Peyer's patch (tissue), 4 donors: ENCODE data around the gene SGPL1.

ENCODE experiments used
- POLR2A ChIP-seq, 2 donors: fragments of 450-650 bp; IDR thresholded peaks; one replicate each; pipeline ENCODE4 v1.5.1; 2017; ENCODE audit warnings: antibody characterized with exemption in 2 of 2, mild to moderate bottlenecking in 2 of 2, moderate library complexity in 2 of 2
- TF ChIP-seq, protein P1 (sequence below), 6 experiments: fragments of 450-650 bp in 4 of 6; fragments of 200-600 bp in 2 of 6; sonication (generic) in 1 of 6; IDR thresholded peaks; one replicate each; pipeline ENCODE4 v1.5.1; 2017 to 2019; ENCODE audit warnings: antibody characterized with exemption in 6 of 6, mild to moderate bottlenecking in 3 of 6, moderate library complexity in 1 of 6

DNA sequence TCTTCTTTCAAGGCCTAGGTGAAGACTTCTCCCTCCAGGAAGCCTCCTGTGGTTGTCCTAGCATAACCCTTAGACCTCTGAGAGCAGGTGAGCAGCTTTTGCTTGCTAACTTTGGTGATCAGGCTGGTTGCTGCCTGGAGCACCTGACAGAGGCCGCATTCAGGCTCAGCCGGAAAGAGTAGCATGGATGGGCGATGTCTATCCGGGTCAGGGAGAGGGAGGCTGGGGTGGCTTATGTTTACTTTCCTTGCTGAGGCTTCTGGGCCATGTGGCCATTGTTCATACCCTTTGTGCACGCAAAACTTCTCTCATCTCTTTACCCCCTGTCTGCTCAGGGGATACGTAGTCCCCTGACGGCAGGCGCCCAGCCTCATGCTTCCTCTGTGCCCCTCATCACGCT lies 100.1 kb downstream of the SGPL1 start:
- TF ChIP-seq, protein P1, sequence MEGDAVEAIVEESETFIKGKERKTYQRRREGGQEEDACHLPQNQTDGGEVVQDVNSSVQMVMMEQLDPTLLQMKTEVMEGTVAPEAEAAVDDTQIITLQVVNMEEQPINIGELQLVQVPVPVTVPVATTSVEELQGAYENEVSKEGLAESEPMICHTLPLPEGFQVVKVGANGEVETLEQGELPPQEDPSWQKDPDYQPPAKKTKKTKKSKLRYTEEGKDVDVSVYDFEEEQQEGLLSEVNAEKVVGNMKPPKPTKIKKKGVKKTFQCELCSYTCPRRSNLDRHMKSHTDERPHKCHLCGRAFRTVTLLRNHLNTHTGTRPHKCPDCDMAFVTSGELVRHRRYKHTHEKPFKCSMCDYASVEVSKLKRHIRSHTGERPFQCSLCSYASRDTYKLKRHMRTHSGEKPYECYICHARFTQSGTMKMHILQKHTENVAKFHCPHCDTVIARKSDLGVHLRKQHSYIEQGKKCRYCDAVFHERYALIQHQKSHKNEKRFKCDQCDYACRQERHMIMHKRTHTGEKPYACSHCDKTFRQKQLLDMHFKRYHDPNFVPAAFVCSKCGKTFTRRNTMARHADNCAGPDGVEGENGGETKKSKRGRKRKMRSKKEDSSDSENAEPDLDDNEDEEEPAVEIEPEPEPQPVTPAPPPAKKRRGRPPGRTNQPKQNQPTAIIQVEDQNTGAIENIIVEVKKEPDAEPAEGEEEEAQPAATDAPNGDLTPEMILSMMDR (IDR thresholded peaks at IDR 0.05): no peak
- no peak for TF ChIP-seq POLR2A (IDR thresholded peaks at IDR 0.05)
